HCT116 (cell line): ENCODE results near the gene GABRB3. TPM values are rescaled to one million over a fixed set of nuclear protein-coding genes. Genes with fewer than 3 reads are reported as not detected.

Experiments
- ATAC-seq: fragments of 200-7000 bp; cut with Tn5 transposase; 2 replicates; pipeline ENCODE4 v1.9.1; 2020; ENCODE audit warnings: mild to moderate bottlenecking, moderate library complexity
- BruUV-seq: library from RNA; stranded (reverse); fragments of 400-500 nt; replicated peaks from 2 replicates; lab custom pipeline; 2021; lab: Mats Ljungman, UMichigan
- CTCF ChIA-PET: fragments of 300-600 bp; sonication (Branson Sonifier 250); formaldehyde crosslinking; loops from one replicate; lab custom pipeline; 2021; ENCODE audit warnings: antibody characterized with exemption; lab: Charles Lee
- POLR2A ChIA-PET: fragments of 300-600, 350-600 bp; sonication (Branson Sonifier 250); formaldehyde crosslinking; loops from one replicate; lab custom pipeline; 2021; ENCODE audit warnings: antibody characterized with exemption; lab: Charles Lee
- RAD21 ChIA-PET, 2 experiments: fragments of 300-600 bp; sonication (Branson Sonifier 250); formaldehyde crosslinking; loops; one replicate each; lab custom pipeline; 2023; ENCODE audit warnings: low total read pairs in 2 of 2; ENCODE audit not compliant: uncharacterized antibody in 2 of 2, unreplicated experiment in 2 of 2, low non-redundant PET in 1 of 2; lab: Charles Lee
- DNase-seq: peaks from one replicate; pipeline ENCODE4 v3.0.0-alpha.2; 2010; ENCODE audit warnings: low read depth, low spot score
- H2AFZ ChIP-seq: fragments of 200-600 bp; shearing (Covaris generic), sonication (generic); 2 replicates; pipeline ENCODE4 v1.6.1; 2017; ENCODE audit warnings: low read depth, mixed run types, mixed read lengths, antibody characterized with exemption, low read length; ENCODE audit not compliant: poor library complexity, severe bottlenecking
- H3K27ac ChIP-seq: 2 replicates; pipeline ENCODE4 v1.5.1; 2012; ENCODE audit warnings: low read depth, low read length
- H3K27me3 ChIP-seq: fragments of 200-600 bp; sonication (generic); 2 replicates; pipeline ENCODE4 v1.6.1; 2016; ENCODE audit warnings: mixed run types, low read length, mixed read lengths; ENCODE audit not compliant: insufficient read depth
- H3K36me3 ChIP-seq, 2 experiments: fragments of 200-500 bp in 1 of 2; fragments of 200-600 bp in 1 of 2; sonication (Bioruptor generic) in 1 of 2; sonication (generic) in 1 of 2; 2 replicates each; pipeline versions ENCODE4 v1.5.1 to v1.6.1; 2014 to 2016; ENCODE audit warnings: low read length in 2 of 2, inconsistent platforms in 1 of 2, mixed read lengths in 1 of 2, mixed run types in 1 of 2; ENCODE audit not compliant: insufficient read depth in 2 of 2, control insufficient read depth in 1 of 2
- H3K4me1 ChIP-seq, 2 experiments: fragments of 200-600 bp in 1 of 2; sonication (generic) in 1 of 2; 2 replicates each; pipeline versions ENCODE4 v1.5.1 to v1.6.1; 2012 to 2017; ENCODE audit warnings: low read length in 2 of 2, inconsistent platforms in 1 of 2, mild to moderate bottlenecking in 1 of 2, mixed read lengths in 1 of 2, mixed run types in 1 of 2, moderate library complexity in 1 of 2; ENCODE audit not compliant: insufficient read depth in 2 of 2, control insufficient read depth in 1 of 2
- H3K4me2 ChIP-seq: fragments of 200-600 bp; sonication (generic); 2 replicates; pipeline ENCODE4 v1.6.1; 2017; ENCODE audit warnings: mixed run types, low read length, mixed read lengths
- H3K4me3 ChIP-seq, 2 experiments: fragments of 200-600 bp in 1 of 2; sonication (generic) in 1 of 2; replicated peaks in 1 of 2; 2 replicates each; pipeline ENCODE4 v1.5.1; 2011 to 2016; ENCODE audit warnings: low read length in 2 of 2, control low read depth in 1 of 2, low read depth in 1 of 2, mild to moderate bottlenecking in 1 of 2, mixed read lengths in 1 of 2, mixed run types in 1 of 2
- H3K79me2 ChIP-seq: fragments of 200-600 bp; sonication (generic); 2 replicates; pipeline ENCODE4 v1.6.1; 2017; ENCODE audit warnings: mild to moderate bottlenecking, mixed run types, low read length, moderate library complexity, mixed read lengths; ENCODE audit not compliant: insufficient read depth
- H3K9ac ChIP-seq: fragments of 200-600 bp; sonication (generic); 2 replicates; pipeline ENCODE4 v1.6.1; 2016; ENCODE audit warnings: low read length, mixed read lengths
- H3K9me2 ChIP-seq: fragments of 200-600 bp; sonication (generic), shearing (Covaris generic); 2 replicates; pipeline ENCODE4 v1.6.1; 2017; ENCODE audit warnings: mixed run types, mild to moderate bottlenecking, moderate library complexity; ENCODE audit not compliant: insufficient read depth
- H3K9me3 ChIP-seq, 2 experiments: fragments of 200-500 bp in 1 of 2; fragments of 200-600 bp in 1 of 2; sonication (Bioruptor generic) in 1 of 2; sonication (generic) in 1 of 2; 2 replicates each; pipeline ENCODE4 v1.6.1; 2014 to 2017; ENCODE audit warnings: low read length in 2 of 2, mixed read lengths in 2 of 2, inconsistent platforms in 1 of 2, low read depth in 1 of 2, mild to moderate bottlenecking in 1 of 2, mixed run types in 1 of 2, moderate library complexity in 1 of 2; ENCODE audit not compliant: control insufficient read depth in 1 of 2, insufficient read depth in 1 of 2
- H4K20me1 ChIP-seq: fragments of 200-600 bp; sonication (generic), shearing (Covaris generic); 2 replicates; pipeline ENCODE4 v1.6.1; 2017; ENCODE audit warnings: mixed run types, mild to moderate bottlenecking, moderate library complexity; ENCODE audit not compliant: insufficient read depth
- CEBPB ChIP-seq: IDR thresholded peaks from 2 replicates; pipeline ENCODE4 v1.6.1; 2012; ENCODE audit warnings: low read depth
- EGR1 ChIP-seq: IDR thresholded peaks from 2 replicates; pipeline ENCODE4 v1.6.1; 2012; ENCODE audit warnings: low read depth
- ELF1 ChIP-seq: IDR thresholded peaks from 2 replicates; pipeline ENCODE4 v1.6.1; 2012; ENCODE audit warnings: low read depth, borderline replicate concordance
- EZH2 ChIP-seq: fragments of 200-600 bp; sonication (generic); IDR thresholded peaks from 2 replicates; pipeline ENCODE4 v1.6.1; 2017; ENCODE audit warnings: antibody characterized with exemption, mixed run types
- EZH2phosphoT487 ChIP-seq: fragments of 200-600 bp; IDR thresholded peaks from 2 replicates; pipeline ENCODE4 v1.6.1; 2018; ENCODE audit warnings: antibody characterized with exemption, borderline replicate concordance
- FOSL1 ChIP-seq: IDR thresholded peaks from 2 replicates; pipeline ENCODE4 v1.6.1; 2012; ENCODE audit warnings: low read depth
- JUND ChIP-seq: IDR thresholded peaks from 2 replicates; pipeline ENCODE4 v1.6.1; 2012
- POLR2A ChIP-seq: IDR thresholded peaks from 2 replicates; pipeline ENCODE4 v1.7.0; 2011; ENCODE audit warnings: borderline replicate concordance; ENCODE audit not compliant: insufficient read depth, insufficient read length; ENCODE audit errors: extremely low read depth
- POLR2AphosphoS5 ChIP-seq: IDR thresholded peaks from 2 replicates; pipeline ENCODE4 v1.6.1; 2011; ENCODE audit warnings: mild to moderate bottlenecking, low read depth, low read length, moderate library complexity
- RAD21 ChIP-seq: IDR thresholded peaks from 2 replicates; pipeline ENCODE4 v1.6.1; 2012; ENCODE audit warnings: low read depth, mild to moderate bottlenecking
- SP1 ChIP-seq: IDR thresholded peaks from 2 replicates; pipeline ENCODE4 v1.6.1; 2012; ENCODE audit warnings: low read depth
- TCF7L2 ChIP-seq: IDR thresholded peaks from 2 replicates; pipeline ENCODE4 v1.7.0; 2011; ENCODE audit warnings: borderline replicate concordance, inconsistent platforms; ENCODE audit not compliant: insufficient read depth, insufficient read length; ENCODE audit errors: extremely low read depth
- YY1 ChIP-seq: IDR thresholded peaks from 2 replicates; pipeline ENCODE4 v1.6.1; 2011; ENCODE audit warnings: low read length, low read depth, moderate library complexity, mild to moderate bottlenecking; ENCODE audit not compliant: insufficient replicate concordance; ENCODE audit errors: extremely low read depth
- intact Hi-C: fragments of 100-400 bp; cut with micrococcal nuclease; formaldehyde crosslinking; loops from 2 replicates; pipeline ENCODE4 v1.10.0; 2022
- total RNA-seq: library from RNA; stranded (reverse); gene quantifications from one replicate; pipeline ENCODE4 v1.2.1, GENCODE V29; 2021; ENCODE audit not compliant: unreplicated experiment
- TF ChIP-seq, protein P1 (sequence below), 3 experiments: fragments of 200-600 bp in 1 of 3; sonication (generic) in 1 of 3; IDR thresholded peaks in 2 of 3; conservative IDR thresholded peaks in 1 of 3; 2 replicates each; pipeline ENCODE4 v1.5.1; 2012 to 2017; ENCODE audit warnings: low read depth in 2 of 3, low read length in 2 of 3, antibody characterized with exemption in 1 of 3, borderline replicate concordance in 1 of 3, control low read depth in 1 of 3, mild to moderate bottlenecking in 1 of 3, mixed read lengths in 1 of 3, mixed run types in 1 of 3, moderate library complexity in 1 of 3; ENCODE audit not compliant: insufficient read depth in 1 of 3

The GABRB3 gene
- total RNA-seq, 1 experiment from 2014 or later: 0.52 TPM

DNA sequence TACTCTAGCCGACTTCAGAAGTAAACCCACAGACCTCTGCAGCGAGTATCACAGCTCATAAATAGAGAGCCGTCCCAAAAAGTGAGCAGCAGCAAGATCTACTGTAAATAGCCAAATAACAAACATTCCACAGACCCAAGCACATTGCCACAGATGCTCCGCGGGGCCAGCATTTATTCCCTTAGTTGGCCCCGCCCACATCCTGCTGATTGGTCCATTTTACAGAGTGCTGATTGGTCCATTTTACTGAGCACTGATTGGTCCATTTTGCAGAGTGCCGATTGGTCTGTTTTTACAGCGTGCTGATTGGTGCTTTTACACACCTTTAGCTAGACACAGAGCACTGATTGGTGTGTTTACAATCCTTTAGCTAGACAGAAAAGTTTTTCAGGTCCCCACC is 17.3 kb upstream of the GABRB3 start:
- Histone ChIP-seq H3K27me3 (no peaks in the 10 kb centered on the region), H3K79me2 (no peaks in the 10 kb centered on the region), H3K4me1 (no peaks in the 10 kb centered on the region), H3K9me3 (peaks cover 3 to 21% of the 10 kb centered on the region in 2 experiments; a peak in 3 of 4 replicates), H3K4me2 (no peak overlapping the region), H3K9me2 (no peaks in the 10 kb centered on the region), H3K36me3 (no peaks in the 10 kb centered on the region), H3K4me3 (no peak overlapping the region), H4K20me1 (no peaks in the 10 kb centered on the region), H2AFZ (no peak overlapping the region), H3K9ac (no peak overlapping the region), H3K27ac (no peak overlapping the region)
- no peak for DNase-seq
- no TSS peak for BruUV-seq
- intact Hi-C loops: no loop called here
- RAD21 ChIA-PET: no interaction called here
- CTCF ChIA-PET: no interaction called here
- POLR2A ChIA-PET: no interaction called here
- no peak for TF ChIP-seq EZH2
- TF ChIP-seq, protein P1, sequence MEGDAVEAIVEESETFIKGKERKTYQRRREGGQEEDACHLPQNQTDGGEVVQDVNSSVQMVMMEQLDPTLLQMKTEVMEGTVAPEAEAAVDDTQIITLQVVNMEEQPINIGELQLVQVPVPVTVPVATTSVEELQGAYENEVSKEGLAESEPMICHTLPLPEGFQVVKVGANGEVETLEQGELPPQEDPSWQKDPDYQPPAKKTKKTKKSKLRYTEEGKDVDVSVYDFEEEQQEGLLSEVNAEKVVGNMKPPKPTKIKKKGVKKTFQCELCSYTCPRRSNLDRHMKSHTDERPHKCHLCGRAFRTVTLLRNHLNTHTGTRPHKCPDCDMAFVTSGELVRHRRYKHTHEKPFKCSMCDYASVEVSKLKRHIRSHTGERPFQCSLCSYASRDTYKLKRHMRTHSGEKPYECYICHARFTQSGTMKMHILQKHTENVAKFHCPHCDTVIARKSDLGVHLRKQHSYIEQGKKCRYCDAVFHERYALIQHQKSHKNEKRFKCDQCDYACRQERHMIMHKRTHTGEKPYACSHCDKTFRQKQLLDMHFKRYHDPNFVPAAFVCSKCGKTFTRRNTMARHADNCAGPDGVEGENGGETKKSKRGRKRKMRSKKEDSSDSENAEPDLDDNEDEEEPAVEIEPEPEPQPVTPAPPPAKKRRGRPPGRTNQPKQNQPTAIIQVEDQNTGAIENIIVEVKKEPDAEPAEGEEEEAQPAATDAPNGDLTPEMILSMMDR (IDR thresholded peaks at IDR 0.05 in 2 of 3, conservative IDR thresholded peaks at IDR 0.05 in 1 of 3; ENCODE audit: borderline replicate concordance in 1 of 3, insufficient read depth in 1 of 3, low read depth in 2 of 3, low read length in 2 of 3): no peak
- TF ChIP-seq ELF1: no peak
- TF ChIP-seq FOSL1: no peak
- TF ChIP-seq CEBPB: no peak
- no peak for TF ChIP-seq POLR2A
- no peak for TF ChIP-seq SP1
- TF ChIP-seq POLR2AphosphoS5: no peak
- no peak for TF ChIP-seq RAD21
- TF ChIP-seq EGR1: no peak
- no peak for TF ChIP-seq EZH2phosphoT487
- no peak for TF ChIP-seq JUND
- no peak for TF ChIP-seq TCF7L2
- no peak for TF ChIP-seq YY1
- no peak for ATAC-seq
